K562 (cell line): Measurements from ENCODE around the gene TSR3. TPM values are rescaled to one million over a fixed set of nuclear protein-coding genes. Genes with fewer than 3 reads are reported as not detected.

ENCODE experiments used
- ATAC-seq: fragments of 200-7000 bp; cut with Tn5 transposase; 3 replicates; pipeline ENCODE4 v1.9.1; 2020; ENCODE audit warnings: moderate library complexity
- BruUV-seq: library from RNA; stranded (reverse); fragments of 400-500 nt; replicated peaks from 2 replicates; lab custom pipeline; 2021; lab: Mats Ljungman, UMichigan
- CTCF ChIA-PET: fragments of 300-600 bp; formaldehyde crosslinking; extraction: SDS; loops from one replicate; lab custom pipeline; 2021; ENCODE audit warnings: low intra/inter-chr PET ratio; lab: Yijun Ruan, JAX
- POLR2A ChIA-PET: fragments of 300-600, 350-650 bp; sonication (Branson Sonifier 250); formaldehyde crosslinking; extraction: SDS; loops from one replicate; lab custom pipeline; 2021; ENCODE audit warnings: antibody characterized with exemption, inconsistent platforms; lab: Yijun Ruan, JAX
- DNase-seq, 4 experiments: peaks; one replicate each; pipeline versions ENCODE4 v3.0.0 to v3.0.0-alpha.2; 2011 to 2018; ENCODE audit warnings: low spot score in 3 of 4, mixed read lengths in 3 of 4; ENCODE audit errors: extremely low read depth in 1 of 4
- FAIRE-seq: peaks from 2 replicates; lab custom pipeline; 2011; peaks lifted over from hg19 to GRCh38; lab: Jason Lieb, UNC
- H2AFZ ChIP-seq: 2 replicates; pipeline ENCODE4 v1.6.0; 2011; ENCODE audit warnings: low read depth, low read length, control low read depth, inconsistent platforms
- H3K27ac ChIP-seq: fragments of 200-600 bp; 3 replicates; pipeline ENCODE4 v1.8.0; 2011; ENCODE audit warnings: low read depth, mild to moderate bottlenecking, control low read depth, inconsistent platforms, low read length, moderate library complexity, mixed read lengths; ENCODE audit errors: extremely low read depth
- H3K27me3 ChIP-seq, 2 experiments: fragments of 300-600 bp in 1 of 2; 2 replicates in 1 of 2; 3 replicates in 1 of 2; pipeline versions ENCODE4 v1.6.0 to v1.8.0; 2011; ENCODE audit warnings: inconsistent platforms in 2 of 2, low read length in 2 of 2, mild to moderate bottlenecking in 1 of 2, mixed read lengths in 1 of 2, moderate library complexity in 1 of 2; ENCODE audit not compliant: control insufficient read depth in 2 of 2, insufficient read depth in 2 of 2
- H3K36me3 ChIP-seq: fragments of 300-600 bp; 3 replicates; pipeline ENCODE4 v1.8.0; 2011; ENCODE audit warnings: mild to moderate bottlenecking, low read length, inconsistent platforms; ENCODE audit not compliant: control insufficient read depth, insufficient read depth
- H3K4me1 ChIP-seq, 2 experiments: fragments of 200-600 bp in 1 of 2; replicated peaks in 1 of 2; 2 replicates in 1 of 2; 3 replicates in 1 of 2; pipeline versions ENCODE4 v1.5.1 to v1.8.0; 2011; ENCODE audit warnings: inconsistent platforms in 2 of 2, low read length in 2 of 2, mild to moderate bottlenecking in 1 of 2, mixed read lengths in 1 of 2, moderate library complexity in 1 of 2; ENCODE audit not compliant: control insufficient read depth in 2 of 2, insufficient read depth in 2 of 2
- H3K4me2 ChIP-seq: 2 replicates; pipeline ENCODE4 v1.6.1; 2011; ENCODE audit warnings: low read length, control low read depth, inconsistent platforms, mixed read lengths; ENCODE audit not compliant: insufficient read depth
- H3K4me3 ChIP-seq: fragments of 200-600 bp; sonication (generic), shearing (Covaris generic); 2 replicates; pipeline ENCODE4 v1.5.1; 2016; ENCODE audit warnings: control low read depth, inconsistent platforms
- H3K79me2 ChIP-seq: fragments of 200-600 bp; 3 replicates; pipeline ENCODE4 v1.8.0; 2011; ENCODE audit warnings: low read length, inconsistent platforms; ENCODE audit not compliant: control insufficient read depth, insufficient read depth
- H3K9ac ChIP-seq, 2 experiments: 2 replicates each; pipeline versions ENCODE4 v1.6.0 to v1.6.1; 2011; ENCODE audit warnings: low read depth in 2 of 2, low read length in 2 of 2, control low read depth in 1 of 2, inconsistent platforms in 1 of 2, mild to moderate bottlenecking in 1 of 2, mixed read lengths in 1 of 2; ENCODE audit not compliant: insufficient read depth in 1 of 2
- H3K9me1 ChIP-seq: one replicate; pipeline ENCODE4 v1.6.0; 2011; ENCODE audit warnings: inconsistent platforms, mild to moderate bottlenecking, low read length, moderate library complexity; ENCODE audit not compliant: control insufficient read depth, insufficient read depth
- H3K9me3 ChIP-seq: replicated peaks from 2 replicates; pipeline ENCODE4 v1.5.1; 2011; ENCODE audit warnings: low read depth, low read length, inconsistent platforms; ENCODE audit not compliant: control insufficient read depth, insufficient read depth
- H4K20me1 ChIP-seq: replicated peaks from 2 replicates; pipeline ENCODE4 v1.6.1; 2011; ENCODE audit warnings: low read length, inconsistent platforms, mixed read lengths; ENCODE audit not compliant: control insufficient read depth, insufficient read depth
- CTBP1 ChIP-seq: fragments of 450-650 bp; IDR thresholded peaks from 2 replicates; pipeline ENCODE4 v1.6.1; 2016; ENCODE audit warnings: borderline replicate concordance
- FOSL1 ChIP-seq: fragments of 200-800 bp; sonication (Bioruptor generic); conservative IDR thresholded peaks from 2 replicates; pipeline ENCODE4 v1.6.1; 2016; ENCODE audit warnings: missing genetic modification characterization, missing compliant biosample characterization
- GTF2A2 ChIP-seq: IDR thresholded peaks from 2 replicates; pipeline ENCODE4 v1.6.1; 2016; ENCODE audit warnings: mild to moderate bottlenecking, missing genetic modification characterization, missing compliant biosample characterization
- HOMEZ ChIP-seq: fragments of 250-450 bp; sonication (Bioruptor Pico); IDR thresholded peaks from 2 replicates; pipeline ENCODE4 v1.4.0; 2020; ENCODE audit warnings: mild to moderate bottlenecking, moderate library complexity
- MAZ ChIP-seq, 2 experiments: fragments of 450-650 bp in 1 of 2; sonication (generic) in 1 of 2; formaldehyde crosslinking; IDR thresholded peaks in 1 of 2; conservative IDR thresholded peaks in 1 of 2; 2 replicates each; pipeline versions ENCODE4 v1.4.0 to v1.5.0; 2020; ENCODE audit warnings: mild to moderate bottlenecking in 1 of 2, missing genetic modification reagents in 1 of 2
- MCM3 ChIP-seq: fragments of 450-650 bp; IDR thresholded peaks from 2 replicates; pipeline ENCODE4 v1.6.1; 2016
- NR1H2 ChIP-seq: sonication (generic); formaldehyde crosslinking; IDR thresholded peaks from 2 replicates; pipeline ENCODE4 v1.4.0; 2020; ENCODE audit warnings: mild to moderate bottlenecking, missing genetic modification reagents
- POLR2B ChIP-seq: fragments of 450-650 bp; IDR thresholded peaks from 2 replicates; pipeline ENCODE4 v1.6.1; 2018; ENCODE audit warnings: low read depth; ENCODE audit not compliant: partially characterized antibody
- POLR2G ChIP-seq: fragments of 200-400 bp; formaldehyde crosslinking; IDR thresholded peaks from 2 replicates; pipeline ENCODE4 v1.6.1; 2017; ENCODE audit warnings: low read depth, mild to moderate bottlenecking, antibody characterized with exemption, low read length, moderate library complexity
- SMARCA4 ChIP-seq: fragments of 450-650 bp; IDR thresholded peaks from 2 replicates; pipeline ENCODE4 v1.6.1; 2016
- SMARCC2 ChIP-seq: fragments of 450-650 bp; IDR thresholded peaks from 2 replicates; pipeline ENCODE4 v1.6.1; 2017; ENCODE audit warnings: antibody characterized with exemption, moderate library complexity, mild to moderate bottlenecking, low read depth
- SRSF1 ChIP-seq: fragments of 200-400 bp; formaldehyde crosslinking; IDR thresholded peaks from 2 replicates; pipeline ENCODE4 v1.6.1; 2017; ENCODE audit warnings: mild to moderate bottlenecking, low read depth, low read length, moderate library complexity
- ZBTB17 ChIP-seq: fragments of 450-650 bp; formaldehyde crosslinking; IDR thresholded peaks from 2 replicates; pipeline ENCODE4 v1.4.0; 2020; ENCODE audit warnings: mild to moderate bottlenecking
- ZC3H4 ChIP-seq: sonication (generic); formaldehyde crosslinking; IDR thresholded peaks from 2 replicates; pipeline ENCODE4 v1.9.0; 2021; ENCODE audit warnings: missing genetic modification reagents, borderline replicate concordance
- ZNF263 ChIP-seq: sonication (generic); formaldehyde crosslinking; IDR thresholded peaks from 2 replicates; pipeline ENCODE4 v1.8.0; 2022; ENCODE audit warnings: mild to moderate bottlenecking, missing genetic modification reagents, borderline replicate concordance
- ZNF586 ChIP-seq: fragments of 450-650 bp; formaldehyde crosslinking; conservative IDR thresholded peaks from 2 replicates; pipeline ENCODE4 v1.4.0; 2020; ENCODE audit warnings: mild to moderate bottlenecking, moderate library complexity
- WGBS: fragments of 100-300 bp; shearing (Covaris generic); methylation state at CpG from one replicate; pipeline ENCODE4 v1.1.6; 2016; ENCODE audit warnings: low coverage, mixed read lengths; ENCODE audit not compliant: insufficient coverage; ENCODE audit errors: missing lambda C conversion rate; 5-methylcytosine and 5-hydroxymethylcytosine counted together
- in situ Hi-C: fragments of 300-500 bp; cut with MboI; formaldehyde crosslinking; loops from 4 replicates; pipeline ENCODE4 v1.15.0; 2018; ENCODE audit warnings: inconsistent platforms, mixed read lengths
- intact Hi-C: fragments of 100-400 bp; cut with micrococcal nuclease; formaldehyde crosslinking; loops from 2 replicates; pipeline ENCODE4 v1.14.2; 2022
- polyA plus RNA-seq, 8 experiments: library from polyadenylated mRNA; depleted of rRNA in 4 of 8; stranded (reverse) in 5 of 8; unstranded in 3 of 8; fragments of >200 nt; fragmentation: Nextera tagmentation in 2 of 8; fragmentation: Illumina TruSeq in 1 of 8; extraction: Ambion mirVana in 2 of 8; extraction: Trizol in 1 of 8; gene quantifications; 2 replicates each; pipeline versions ENCODE4 v1.2.1 to v1.2.3, GENCODE V29; 2011 to 2014; ENCODE audit warnings: inconsistent platforms in 1 of 8, missing spikeins in 1 of 8
- total RNA-seq, 7 experiments: library from RNA; depleted of rRNA in 6 of 7; stranded (reverse); fragments of >200 nt in 6 of 7; fragmentation: Illumina TruSeq in 2 of 7; extraction: Trizol in 2 of 7; gene quantifications; 2 replicates each; pipeline versions ENCODE4 v1.2.1 to v1.2.3, GENCODE V29; 2011 to 2021; ENCODE audit warnings: low replicate concordance in 1 of 7
- TF ChIP-seq, protein P1 (sequence below): sonication (generic); formaldehyde crosslinking; IDR thresholded peaks from 2 replicates; pipeline ENCODE4 v1.8.1; 2023; ENCODE audit warnings: mild to moderate bottlenecking, missing genetic modification reagents
- TF ChIP-seq, protein P2 (sequence below), 2 experiments: IDR thresholded peaks; 2 replicates each; pipeline ENCODE4 v1.6.1; 2011; ENCODE audit warnings: borderline replicate concordance in 1 of 2, control low read depth in 1 of 2, low read depth in 1 of 2, low read length in 1 of 2, mild to moderate bottlenecking in 1 of 2, mixed read lengths in 1 of 2, moderate library complexity in 1 of 2; ENCODE audit not compliant: insufficient read depth in 1 of 2, insufficient read length in 1 of 2, poor library complexity in 1 of 2, severe bottlenecking in 1 of 2; ENCODE audit errors: extremely low read depth in 1 of 2

The TSR3 gene
- total and polyA plus RNA-seq, 9 of the 15 experiments (the other 6 are each of a cell fraction or from before 2014, with no cell fraction given) = 1.5 to 74.8 (median 16.5) TPM

- H3K4me3 ChIP-seq = no peak overlapping the region
- ChIA-PET CTCF (no interaction called here), POLR2A (interaction anchor here (0.7 to 3.0 kb wide), 6 partner anchors 12 to 65 kb away, joined by 3 to 21 read pairs (median 3); no protein-coding TSS in a partner anchor)
- WGBS = 19% methylated on average over 40 of the region's 44 CpGs
- H4K20me1 ChIP-seq = peaks cover 14% of the 10 kb centered on the region
- no peak overlapping the region for H2AFZ ChIP-seq
- H3K4me2 ChIP-seq = peak overlapping the region; percentile 65
- no peak for DNase-seq
- no peaks in the 10 kb centered on the region for H3K9me1 ChIP-seq
- no peaks in the 10 kb centered on the region for H3K9me3 ChIP-seq
- in situ Hi-C loops (no loop called here), intact Hi-C loops (loop anchor here (10.0 kb wide), 1 partner anchor 49 kb away; no protein-coding TSS in a partner anchor)
- peaks cover 6 to 89% of the 10 kb centered on the region in 2 experiments for H3K4me1 ChIP-seq
- H3K9ac ChIP-seq = peak overlapping the region in 1 of 2 experiments; percentile 76; a peak in 2 of 4 replicates
- ATAC-seq = no peak
- H3K79me2 ChIP-seq = no peaks in the 10 kb centered on the region
- peaks cover 6% of the 10 kb centered on the region; the same call in 1 of the 3 replicates for H3K36me3 ChIP-seq
- no TSS peak for BruUV-seq
- H3K27ac ChIP-seq = no peak overlapping the region
- FAIRE-seq = no peak
- H3K27me3 ChIP-seq = no peaks in the 10 kb centered on the region
- TF ChIP-seq SMARCA4 (no peak), POLR2B (no peak), MAZ (CRISPR knock-in tag; conservative IDR thresholded peaks at IDR 0.05 in 1 of 2, IDR thresholded peaks at IDR 0.05 in 1 of 2) (0 out of 4 replicates have a peak, but pooled peaks of 1 of the 2 experiments have one; percentile 5), SMARCC2 (no peak), FOSL1 (tag) (no peak), NR1H2 (no peak), GTF2A2 (no peak), CTBP1 (0 out of 2 replicates have a peak, but pooled peaks have one; percentile 4), MCM3 (no peak), ZBTB17 (CRISPR knock-in tag) (0 out of 2 replicates have a peak, but pooled peaks have one; percentile 20), SRSF1 (no peak), ZNF263 (CRISPR knock-in tag) (no peak), POLR2G (peak; percentile 9; the same call in 1 of the 2 replicates), ZC3H4 (CRISPR knock-in tag) (no peak), HOMEZ (no peak), ZNF586 (no peak)
- TF ChIP-seq, protein P1, sequence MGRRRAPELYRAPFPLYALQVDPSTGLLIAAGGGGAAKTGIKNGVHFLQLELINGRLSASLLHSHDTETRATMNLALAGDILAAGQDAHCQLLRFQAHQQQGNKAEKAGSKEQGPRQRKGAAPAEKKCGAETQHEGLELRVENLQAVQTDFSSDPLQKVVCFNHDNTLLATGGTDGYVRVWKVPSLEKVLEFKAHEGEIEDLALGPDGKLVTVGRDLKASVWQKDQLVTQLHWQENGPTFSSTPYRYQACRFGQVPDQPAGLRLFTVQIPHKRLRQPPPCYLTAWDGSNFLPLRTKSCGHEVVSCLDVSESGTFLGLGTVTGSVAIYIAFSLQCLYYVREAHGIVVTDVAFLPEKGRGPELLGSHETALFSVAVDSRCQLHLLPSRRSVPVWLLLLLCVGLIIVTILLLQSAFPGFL = no peak
- TF ChIP-seq, protein P2, sequence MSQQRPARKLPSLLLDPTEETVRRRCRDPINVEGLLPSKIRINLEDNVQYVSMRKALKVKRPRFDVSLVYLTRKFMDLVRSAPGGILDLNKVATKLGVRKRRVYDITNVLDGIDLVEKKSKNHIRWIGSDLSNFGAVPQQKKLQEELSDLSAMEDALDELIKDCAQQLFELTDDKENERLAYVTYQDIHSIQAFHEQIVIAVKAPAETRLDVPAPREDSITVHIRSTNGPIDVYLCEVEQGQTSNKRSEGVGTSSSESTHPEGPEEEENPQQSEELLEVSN (IDR thresholded peaks at IDR 0.05; ENCODE audit: borderline replicate concordance in 1 of 2, extremely low read depth in 1 of 2, insufficient read depth in 1 of 2, insufficient read length in 1 of 2, low read depth in 1 of 2, low read length in 1 of 2, poor library complexity in 1 of 2, severe bottlenecking in 1 of 2) = no peak
Observed at GRCh38 chr16:1343428-1344242, 8.0 kb downstream of the TSR3 start.
